HepG2 (cell line): ENCODE measurements around the gene CAMTA1.
"Not testable (repeated sequence)": the region's sequence is repeated elsewhere in the genome, so short reads cannot be mapped to it uniquely, and the experiment has no call there.

Experiments
- CTCF ChIP-seq: sonication (generic); formaldehyde crosslinking; IDR thresholded peaks from 2 replicates; pipeline ENCODE4 v1.5.0; 2020; ENCODE audit warnings: mild to moderate bottlenecking, missing genetic modification reagents, moderate library complexity
- EED ChIP-seq: sonication (generic); formaldehyde crosslinking; IDR thresholded peaks from 2 replicates; pipeline ENCODE4 v1.5.0; 2020; ENCODE audit warnings: mild to moderate bottlenecking, missing genetic modification reagents
- FOXK2 ChIP-seq: fragments of 450-650 bp; IDR thresholded peaks from 2 replicates; pipeline ENCODE4 v1.6.1; 2016
- GTF3A ChIP-seq: sonication (generic); formaldehyde crosslinking; conservative IDR thresholded peaks from 2 replicates; pipeline ENCODE4 v1.4.0; 2020; ENCODE audit warnings: mild to moderate bottlenecking, missing genetic modification reagents
- JUND ChIP-seq: sonication (generic); formaldehyde crosslinking; IDR thresholded peaks from 2 replicates; pipeline ENCODE4 v1.8.0; 2022; ENCODE audit warnings: mild to moderate bottlenecking, missing genetic modification reagents
- POLR2A ChIP-seq, 2 experiments: IDR thresholded peaks; 2 replicates each; pipeline ENCODE4 v1.6.1; 2011; ENCODE audit warnings: low read depth in 2 of 2, low read length in 2 of 2, mild to moderate bottlenecking in 1 of 2, moderate library complexity in 1 of 2; ENCODE audit not compliant: insufficient read depth in 1 of 2
- TFE3 ChIP-seq: IDR thresholded peaks from 2 replicates; pipeline ENCODE4 v1.6.1; 2016
- ZBTB21 ChIP-seq: sonication (generic); formaldehyde crosslinking; IDR thresholded peaks from 2 replicates; pipeline ENCODE4 v1.4.0; 2020; ENCODE audit warnings: missing genetic modification reagents
- ZNF343 ChIP-seq: sonication (generic); formaldehyde crosslinking; IDR thresholded peaks from 2 replicates; pipeline ENCODE4 v1.4.0; 2020; ENCODE audit warnings: mild to moderate bottlenecking, missing genetic modification reagents
- ZNF564 ChIP-seq: sonication (generic); formaldehyde crosslinking; IDR thresholded peaks from 2 replicates; pipeline ENCODE4 v1.8.1; 2023; ENCODE audit warnings: mild to moderate bottlenecking, missing genetic modification reagents
- ZNF607 ChIP-seq: sonication (generic); formaldehyde crosslinking; IDR thresholded peaks from 2 replicates; pipeline ENCODE4 v1.5.1; 2020; ENCODE audit warnings: missing genetic modification reagents, mild to moderate bottlenecking, borderline replicate concordance

GRCh38 chr1:7417618-7418017 is 632.4 kb downstream of the CAMTA1 start:
- not testable (repeated sequence) for TF ChIP-seq POLR2A (IDR thresholded peaks at IDR 0.05; ENCODE audit: insufficient read depth in 1 of 2, low read depth in 2 of 2, low read length in 2 of 2); ZNF607 (CRISPR knock-in tag); ZNF343 (CRISPR knock-in tag); TFE3 (CRISPR knock-in tag); GTF3A; FOXK2; JUND (CRISPR knock-in tag); EED (CRISPR knock-in tag); ZNF564 (CRISPR knock-in tag); ZBTB21 (CRISPR knock-in tag); CTCF (CRISPR knock-in tag)
